Prostate gland (tissue), 2 donors: ENCODE results near the gene CMKLR1. TPM values are rescaled to one million over a fixed set of nuclear protein-coding genes. Genes with fewer than 3 reads are reported as not detected.

Experiments used
- DNase-seq: peaks from one replicate; pipeline ENCODE4 v3.0.0-alpha.2; 2019; ENCODE audit warnings: low spot score
- H3K27ac ChIP-seq, 2 donors: fragments of 200-600 bp; sonication (generic); 2 replicates each; pipeline ENCODE4 v1.5.1; 2017 to 2019
- H3K27me3 ChIP-seq: fragments of 200-600 bp; sonication (generic); replicated peaks from 2 replicates; pipeline ENCODE4 v1.5.1; 2019; ENCODE audit not compliant: insufficient read depth
- H3K36me3 ChIP-seq, 2 donors: fragments of 200-600 bp; sonication (generic); 1 replicate in 1 of 2; 2 replicates in 1 of 2; pipeline versions ENCODE4 v1.5.1 to v1.8.1; 2017 to 2019
- H3K4me1 ChIP-seq: fragments of 200-600 bp; sonication (generic); replicated peaks from 2 replicates; pipeline ENCODE4 v1.5.1; 2019
- H3K4me3 ChIP-seq, 2 donors: fragments of 200-600 bp; sonication (generic); 2 replicates each; pipeline ENCODE4 v1.5.1; 2017 to 2019
- H3K9me3 ChIP-seq: fragments of 200-600 bp; sonication (generic); 2 replicates; pipeline ENCODE4 v1.5.1; 2017
- CTCF ChIP-seq, 4 experiments: fragments of 200-600 bp in 2 of 4; fragments of 450-650 bp in 2 of 4; sonication (generic) in 2 of 4; IDR thresholded peaks; 1 replicate in 3 of 4; 2 replicates in 1 of 4; pipeline ENCODE4 v1.5.1; 2016 to 2019; ENCODE audit warnings: antibody characterized with exemption in 4 of 4, mild to moderate bottlenecking in 2 of 4, moderate library complexity in 2 of 4
- POLR2A ChIP-seq: fragments of 450-650 bp; IDR thresholded peaks from one replicate; pipeline ENCODE4 v1.6.1; 2016; ENCODE audit warnings: antibody characterized with exemption, mild to moderate bottlenecking
- POLR2AphosphoS5 ChIP-seq: sonication (generic); formaldehyde crosslinking; IDR thresholded peaks from one replicate; pipeline ENCODE4 v1.6.1; 2017; ENCODE audit warnings: antibody characterized with exemption
- WGBS: methylation state at CpG from one replicate; pipeline ENCODE4 v1.1.5; 2018; 5-methylcytosine and 5-hydroxymethylcytosine counted together
- intact Hi-C: fragments of 100-400 bp; cut with DNase I; formaldehyde crosslinking; loops from one replicate; pipeline ENCODE4 v1.14.2; 2022
- total RNA-seq, 2 donors: library from RNA; depleted of rRNA; stranded (reverse); fragments of >200 nt; gene quantifications; one replicate each; pipeline ENCODE4 v1.1.0, GENCODE V29; 2016

CMKLR1 gene
- total RNA-seq, 2 donors from 2014 or later = 3.3 to 9.1 TPM

- peaks cover 7% of the 10 kb centered on the region for H3K27me3 ChIP-seq
- H3K36me3 ChIP-seq = no peaks in the 10 kb centered on the region
- intact Hi-C loops = no loop called here
- no peak for DNase-seq
- no peaks in the 10 kb centered on the region for H3K4me1 ChIP-seq
- TF ChIP-seq POLR2AphosphoS5 (no peak), POLR2A (no peak), CTCF (IDR thresholded peaks at IDR 0.05) (no peak)
- WGBS = 79% methylated on average over 2 of the region's 2 CpGs
- H3K4me3 ChIP-seq = no peak overlapping the region
- no peaks in the 10 kb centered on the region for H3K9me3 ChIP-seq
- no peak overlapping the region for H3K27ac ChIP-seq
Measured at GRCh38 chr12:108239378-108239777, 99.7 kb downstream of the CMKLR1 start.

DNA sequence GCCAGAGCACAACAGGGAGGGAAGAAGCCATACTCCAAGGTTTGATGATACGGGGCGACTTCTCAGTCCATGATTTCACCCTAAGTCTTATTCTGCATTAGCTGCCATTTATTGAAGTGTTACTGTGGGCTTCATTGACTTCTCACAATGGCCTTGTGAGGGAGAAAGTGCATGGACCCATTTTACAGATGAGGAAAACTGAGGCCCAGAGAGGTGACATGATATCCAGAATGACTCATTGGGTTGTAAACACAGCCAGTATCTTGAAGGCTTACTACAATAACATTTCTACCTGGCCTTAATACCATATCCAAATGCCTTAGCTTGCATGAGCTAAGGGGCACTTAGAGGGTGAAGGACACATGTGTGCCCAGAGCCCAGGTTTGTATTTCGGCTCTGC lies 100.6 kb downstream of the CMKLR1 start:
- no peak for DNase-seq
- Histone ChIP-seq H3K4me3 (no peak overlapping the region), H3K36me3 (no peaks in the 10 kb centered on the region), H3K9me3 (no peaks in the 10 kb centered on the region), H3K27me3 (peaks cover 7% of the 10 kb centered on the region), H3K27ac (no peak overlapping the region), H3K4me1 (no peaks in the 10 kb centered on the region)
- intact Hi-C loops = no loop called here
- 95% methylated on average over 3 of the region's 3 CpGs for WGBS
- TF ChIP-seq POLR2AphosphoS5 (no peak), POLR2A (no peak), CTCF (IDR thresholded peaks at IDR 0.05) (no peak)

Other genes with a start within 250 kb of the CMKLR1 start
- gene WSCD2, start 210.0 kb downstream of the CMKLR1 start, total RNA-seq = 1 to 10 TPM; 6.5 to 6.7 TPM
- 10 to 100 TPM in 1 of 2 donors, 1 to 10 TPM in 1; 8.2 to 10.7 TPM for gene FICD, start 176.0 kb upstream of the CMKLR1 start, total RNA-seq
- 100 to 1,000 TPM in 1 of 2 donors, 10 to 100 TPM in 1; 54.1 to 112 TPM for gene SART3, start 221.9 kb upstream of the CMKLR1 start, total RNA-seq
- gene ISCU, start 223.3 kb upstream of the CMKLR1 start, total RNA-seq = 100 to 1,000 TPM; 170 to 203 TPM